HepG2 (cell line): ENCODE results near the gene PLXNC1.

Experiments
- NR2F2 ChIP-seq: IDR thresholded peaks from 2 replicates; pipeline ENCODE4 v1.6.1; 2012; ENCODE audit warnings: low read depth, inconsistent platforms, borderline replicate concordance
- SKI ChIP-seq: fragments of 450-650 bp; IDR thresholded peaks from one replicate; pipeline ENCODE4 v1.6.1; 2018; ENCODE audit warnings: mild to moderate bottlenecking; ENCODE audit not compliant: partially characterized antibody

GRCh38 chr12:94269316-94269999 lies 121.1 kb downstream of the PLXNC1 start:
- TF ChIP-seq SKI (no peak), NR2F2 (no peak)
